Effector CD8-positive, alpha-beta T cell (primary cell): ENCODE measurements around the gene PROM1.

ENCODE experiments used
- DNase-seq: peaks from one replicate; lab custom pipeline; 2025; lab: John Stamatoyannopoulos, UW

PROM1 gene

GRCh38 chr4:16065066-16065465, 18.8 kb downstream of the PROM1 start:
- no peak for DNase-seq

- no peak for DNase-seq
Measured at GRCh38 chr4:16062601-16063000, 21.2 kb downstream of the PROM1 start.

DNA sequence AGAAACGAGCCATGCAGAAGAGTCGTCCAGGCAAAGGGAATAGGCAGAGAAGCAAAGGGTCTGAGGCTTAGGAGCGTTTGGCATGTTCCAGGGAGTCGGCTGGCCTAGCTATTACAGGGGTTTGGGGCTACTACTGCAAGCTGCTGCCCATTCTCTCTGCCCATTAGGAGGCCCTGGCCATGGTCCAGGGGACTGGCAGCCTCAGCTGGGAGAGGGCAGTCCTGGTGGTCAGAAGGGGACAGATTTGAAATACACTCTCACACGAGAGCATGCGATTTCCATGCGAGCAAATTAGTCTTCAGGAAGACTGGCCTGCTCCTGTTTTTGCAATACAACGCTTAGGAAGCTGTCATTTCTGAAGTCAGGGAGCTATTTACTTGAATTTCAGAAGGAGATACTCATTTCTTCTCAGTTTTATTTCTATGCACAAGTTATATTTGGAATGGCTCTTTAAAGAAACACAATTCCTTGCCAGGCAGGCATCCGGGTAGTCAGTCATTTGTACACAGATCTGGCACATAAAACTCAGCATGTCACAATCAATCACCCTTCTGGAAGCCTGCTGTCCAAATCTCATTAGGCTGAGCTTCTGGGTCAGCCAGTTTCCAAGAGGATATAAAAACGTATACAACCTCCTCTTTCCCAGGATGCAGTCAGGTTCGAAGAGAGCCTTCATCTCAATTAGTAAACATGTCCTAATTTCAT, 27.0 kb downstream of the PROM1 start:
- no peak for DNase-seq

GRCh38 chr4:16055873-16056272, 27.9 kb downstream of the PROM1 start:
- DNase-seq = no peak

- no peak for DNase-seq
Measured at GRCh38 chr4:16055471-16055870, 28.4 kb downstream of the PROM1 start.

DNA sequence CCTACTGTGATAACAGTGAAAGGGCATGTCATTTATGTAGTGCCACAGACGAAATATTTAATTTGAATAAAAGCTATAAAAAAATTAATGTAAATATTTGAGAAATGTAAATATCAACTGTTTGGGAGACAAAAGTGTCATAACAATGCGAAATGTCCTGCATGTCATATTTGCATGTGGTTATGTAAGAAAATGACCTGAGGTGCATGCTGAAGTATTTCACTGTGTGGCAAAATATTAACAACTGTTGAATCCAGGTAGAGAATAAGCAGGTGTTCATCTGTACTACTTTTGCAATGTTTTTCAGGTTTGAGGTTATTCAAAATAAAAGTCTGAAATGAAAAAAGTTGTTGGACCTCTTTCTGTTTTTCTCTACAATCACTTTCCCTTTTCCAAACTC, 30.9 kb downstream of the PROM1 start:
- DNase-seq = no peak

GRCh38 chr4:16051980-16052379, 31.8 kb downstream of the PROM1 start:
- DNase-seq = no peak

DNA sequence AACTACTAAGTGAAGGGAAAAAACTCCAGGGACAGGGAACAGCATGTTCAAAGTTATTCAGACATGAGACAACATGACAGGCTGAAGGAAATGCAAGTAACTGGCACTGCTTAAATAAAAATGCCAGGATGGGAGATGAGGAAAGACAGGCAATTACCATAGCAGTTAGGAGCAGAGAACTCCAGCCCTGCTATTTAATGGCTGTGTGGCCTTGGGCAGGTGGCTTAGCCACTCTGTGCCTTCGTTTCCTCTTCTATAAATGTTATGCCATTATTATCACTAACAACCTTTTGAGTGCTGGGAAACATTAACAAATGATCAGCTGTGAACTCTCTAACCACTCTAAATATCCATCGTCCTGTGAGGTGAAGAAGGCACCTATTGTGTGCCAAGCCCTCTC, 32.7 kb downstream of the PROM1 start:
- DNase-seq = no peak

GRCh38 chr4:16050669-16051068, 33.2 kb downstream of the PROM1 start:
- DNase-seq = no peak

GRCh38 chr4:16048619-16049419, 35.0 kb downstream of the PROM1 start:
- DNase-seq = no peak

DNA sequence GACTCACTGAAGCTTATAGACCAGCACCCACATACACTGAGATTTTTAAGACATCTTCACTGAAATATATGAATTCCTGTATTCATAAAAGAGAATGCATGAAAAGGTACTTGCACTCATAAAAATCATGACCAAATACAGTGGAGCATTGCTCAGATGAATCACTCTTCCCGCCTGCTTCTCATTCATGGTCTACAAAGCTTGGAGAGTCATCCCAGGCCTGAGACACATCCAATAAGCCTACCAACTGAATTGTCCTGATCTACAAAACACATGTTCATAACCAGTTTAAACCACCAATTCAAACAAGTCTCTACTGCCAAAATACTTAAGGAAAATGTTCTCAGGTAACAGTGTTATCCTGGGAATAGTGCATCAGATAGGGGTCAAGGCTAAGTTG, 38.1 kb downstream of the PROM1 start:
- DNase-seq = no peak

DNA sequence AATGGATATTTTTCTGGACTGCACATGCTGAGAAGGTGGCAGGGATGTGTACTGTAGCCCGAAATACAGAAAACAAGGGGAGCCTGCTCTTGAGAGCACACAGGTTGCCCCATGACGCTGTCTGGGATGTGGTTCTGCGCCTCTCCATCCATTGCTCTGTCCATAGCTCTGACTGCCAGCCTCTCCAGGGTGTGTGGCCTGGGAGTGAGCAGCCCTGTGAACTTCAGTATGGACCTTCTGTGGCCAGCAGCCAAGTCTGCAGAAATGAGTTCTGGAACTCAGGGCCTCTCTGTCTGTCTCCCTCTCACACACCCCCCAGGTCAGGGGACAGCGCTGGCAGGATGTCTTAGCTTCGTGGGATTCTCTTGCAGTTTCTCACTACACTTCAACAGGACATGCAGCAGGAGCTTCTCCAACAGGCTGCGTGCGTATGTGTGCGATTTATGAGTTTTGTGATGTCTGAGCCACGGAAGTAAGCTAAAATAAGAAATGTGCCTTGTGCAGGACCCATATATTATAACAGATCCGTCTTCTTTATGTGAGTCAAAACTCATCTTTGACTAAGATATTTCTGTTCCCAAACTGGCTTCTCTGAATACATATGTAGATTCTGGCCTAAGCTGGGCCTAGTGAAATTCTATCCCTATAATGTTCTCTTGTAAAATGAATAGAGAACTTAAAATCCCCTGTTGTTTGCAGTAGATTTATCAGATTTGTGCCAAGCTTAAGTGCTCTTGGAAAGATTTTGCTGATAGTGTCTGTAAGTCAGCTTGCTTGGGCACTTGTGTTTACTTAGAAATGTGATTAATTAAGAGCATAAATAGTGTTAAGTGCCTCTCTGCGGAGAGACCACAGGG, 40.0 kb downstream of the PROM1 start:
- DNase-seq = no peak

GRCh38 chr4:16039139-16039538, 44.7 kb downstream of the PROM1 start:
- no peak for DNase-seq

DNA sequence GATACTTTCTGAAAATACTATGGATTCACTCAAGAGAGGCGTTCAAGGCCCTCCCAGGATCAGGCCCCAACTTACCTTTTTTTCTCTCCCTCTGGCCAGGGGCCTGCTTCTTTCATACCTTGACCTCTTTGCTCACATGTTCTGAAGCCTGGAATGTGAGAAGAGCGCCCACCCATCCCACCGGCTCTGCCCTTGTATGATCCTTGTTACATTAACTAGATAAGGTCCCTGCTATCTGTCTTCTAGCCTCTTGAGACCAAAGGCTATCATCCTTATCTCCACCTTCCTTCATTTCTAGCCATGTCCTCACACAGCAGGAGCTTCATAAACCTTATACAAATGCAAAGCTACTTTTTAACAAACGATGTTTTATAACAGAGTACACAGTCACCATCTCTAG, 45.9 kb downstream of the PROM1 start:
- DNase-seq = no peak

- no peak for DNase-seq
Measured at GRCh38 chr4:16035843-16036242, 48.0 kb downstream of the PROM1 start.

- DNase-seq = no peak
Measured at GRCh38 chr4:16034010-16034748, 49.6 kb downstream of the PROM1 start.

GRCh38 chr4:16032396-16032770, 51.4 kb downstream of the PROM1 start:
- no peak for DNase-seq

- no peak for DNase-seq
Measured at GRCh38 chr4:16031546-16032395, 52.1 kb downstream of the PROM1 start.

GRCh38 chr4:16029886-16030285, 53.9 kb downstream of the PROM1 start:
- no peak for DNase-seq

GRCh38 chr4:16029262-16029661, 54.6 kb downstream of the PROM1 start:
- no peak for DNase-seq

DNA sequence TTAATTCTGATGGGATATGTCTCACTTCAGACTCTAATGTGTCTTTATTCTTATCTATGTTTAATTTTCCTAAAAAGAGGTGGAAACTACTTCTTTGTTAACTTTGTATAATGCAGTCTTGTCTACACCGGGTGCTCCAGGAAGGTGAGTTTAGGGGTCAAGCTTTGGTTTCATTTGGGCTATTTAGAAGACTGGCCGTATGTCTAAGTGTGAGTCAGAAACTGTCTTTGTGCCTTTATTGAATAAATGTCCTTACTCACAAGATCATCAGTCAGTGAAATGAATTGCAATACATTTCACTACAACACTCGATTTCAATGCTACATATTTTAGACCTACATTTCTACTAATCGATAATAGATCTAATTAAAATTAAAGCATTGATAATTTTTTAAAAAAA, 56.2 kb downstream of the PROM1 start:
- no peak for DNase-seq
